GM21381 (cell line): Measurements from ENCODE around the gene EXOSC1.
"Not testable (repeated sequence)": the region's sequence is repeated elsewhere in the genome, so short reads cannot be mapped to it uniquely, and the experiment has no call there.

Experiments
- ATAC-seq: cut with Tn5 transposase; IDR thresholded peaks from one replicate; pipeline ENCODE4 v1.9.1; 2021; ENCODE audit warnings: mild to moderate bottlenecking, moderate library complexity; ENCODE audit not compliant: unreplicated experiment

EXOSC1 gene, protein sequence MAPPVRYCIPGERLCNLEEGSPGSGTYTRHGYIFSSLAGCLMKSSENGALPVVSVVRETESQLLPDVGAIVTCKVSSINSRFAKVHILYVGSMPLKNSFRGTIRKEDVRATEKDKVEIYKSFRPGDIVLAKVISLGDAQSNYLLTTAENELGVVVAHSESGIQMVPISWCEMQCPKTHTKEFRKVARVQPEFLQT

GRCh38 chr10:97445722-97446639 is at the start of gene EXOSC1, which contains the start of gene ZDHHC16:
TSS of gene EXOSC1 (minus strand) at chr10:97446006. CDS start at chr10:97445985, 21 bp downstream.
TSS of gene ZDHHC16 (plus strand) at chr10:97446175. CDS start at chr10:97451676, 5,501 bp downstream.
- ATAC-seq = peak; percentile 95

GRCh38 chr10:97494863-97495506 is 49.2 kb upstream of the EXOSC1 start:
- no peak for ATAC-seq

DNA sequence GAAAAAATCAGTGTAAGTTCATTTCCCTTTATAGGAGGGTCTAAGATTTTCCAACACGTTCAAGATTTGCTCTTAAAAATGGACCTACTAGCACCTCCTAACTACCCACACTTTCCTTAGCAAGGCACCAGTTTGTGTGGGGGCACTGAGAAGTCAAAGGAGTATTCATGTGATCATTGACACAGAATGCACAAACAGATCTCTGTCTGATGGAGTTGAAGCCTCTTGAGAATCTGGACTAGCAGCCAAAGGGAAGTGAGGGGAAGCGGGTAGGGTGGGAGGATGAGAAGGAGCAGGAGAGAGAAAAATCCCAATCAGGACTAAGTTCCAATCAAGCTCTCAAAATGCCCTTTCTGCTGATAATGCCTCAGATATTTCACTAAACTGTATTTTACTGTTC is 48.3 kb upstream of the EXOSC1 start:
- ATAC-seq = no peak

DNA sequence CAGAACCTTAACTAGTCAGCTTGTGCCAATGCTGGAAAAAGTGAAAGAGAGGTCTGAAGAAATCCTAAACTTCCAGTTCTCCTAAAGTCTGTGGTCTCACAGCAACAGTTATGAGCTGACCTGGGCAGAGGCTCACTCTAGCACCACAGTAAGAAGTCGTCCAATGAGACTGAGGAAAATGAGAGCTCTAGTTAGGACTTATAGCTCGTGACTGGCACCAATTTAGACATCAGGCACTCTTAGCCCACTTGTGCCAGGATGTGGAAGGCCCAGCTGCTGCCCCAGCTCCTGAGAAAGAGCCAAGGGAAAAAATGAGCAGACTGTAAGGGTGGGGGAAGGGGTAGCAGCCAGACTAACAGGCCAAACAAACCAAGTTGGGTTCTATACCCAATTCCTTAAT is 44.8 kb upstream of the EXOSC1 start:
- ATAC-seq = no peak

DNA sequence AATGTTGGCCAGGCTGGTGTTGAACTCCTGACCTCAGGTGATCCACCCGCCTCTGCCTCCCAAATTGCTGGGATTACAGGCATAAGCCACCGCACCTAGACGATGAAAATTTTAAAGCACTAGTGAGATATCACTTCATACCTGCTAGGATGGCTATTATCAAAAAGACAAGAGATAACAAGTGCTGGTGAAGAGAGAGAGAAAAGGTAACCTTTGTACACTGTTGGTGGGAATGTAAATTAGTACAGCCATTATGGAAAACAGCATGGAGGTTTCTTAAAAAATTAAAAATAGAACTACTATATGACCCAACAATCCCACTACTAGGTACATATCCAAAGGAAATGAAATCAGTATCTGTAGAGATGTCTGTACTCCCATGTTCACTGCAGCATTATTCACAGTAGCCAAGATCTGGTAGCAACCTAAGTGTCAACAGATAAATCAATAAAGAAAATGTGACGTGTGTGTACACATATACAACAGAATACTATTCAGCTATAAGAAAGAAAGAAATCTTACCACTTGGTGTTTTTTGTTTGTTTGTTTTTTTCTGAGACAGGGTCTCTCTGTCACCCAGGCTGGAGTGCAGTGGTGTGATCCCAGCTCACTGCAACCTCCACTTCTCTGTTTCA is 40.0 kb upstream of the EXOSC1 start:
- ATAC-seq = no peak

DNA sequence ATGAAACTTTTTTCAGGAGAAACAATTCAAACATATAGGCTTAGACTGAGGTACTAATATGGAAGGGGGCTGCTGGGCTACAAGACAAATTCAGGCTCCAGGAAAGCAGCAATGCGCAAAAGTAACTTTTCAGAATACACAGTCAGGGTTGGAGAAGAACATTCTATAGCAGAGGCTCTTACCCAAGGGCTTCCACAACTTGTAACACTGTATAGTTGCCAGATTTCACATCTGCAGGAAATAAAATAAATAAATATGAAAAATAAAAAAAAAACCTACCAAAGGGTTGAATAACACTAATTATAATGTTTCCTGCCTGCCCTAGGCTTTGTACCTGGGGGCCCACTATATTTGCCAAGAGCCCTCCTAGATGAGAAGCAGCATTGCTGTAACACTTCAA is 38.1 kb upstream of the EXOSC1 start:
- ATAC-seq = no peak

- ATAC-seq = no peak
These were observed 37.7 kb upstream of the EXOSC1 start for GRCh38 chr10:97483506-97483905.

- no peak for ATAC-seq
These were observed 36.6 kb upstream of the EXOSC1 start for GRCh38 chr10:97482381-97482780.

DNA sequence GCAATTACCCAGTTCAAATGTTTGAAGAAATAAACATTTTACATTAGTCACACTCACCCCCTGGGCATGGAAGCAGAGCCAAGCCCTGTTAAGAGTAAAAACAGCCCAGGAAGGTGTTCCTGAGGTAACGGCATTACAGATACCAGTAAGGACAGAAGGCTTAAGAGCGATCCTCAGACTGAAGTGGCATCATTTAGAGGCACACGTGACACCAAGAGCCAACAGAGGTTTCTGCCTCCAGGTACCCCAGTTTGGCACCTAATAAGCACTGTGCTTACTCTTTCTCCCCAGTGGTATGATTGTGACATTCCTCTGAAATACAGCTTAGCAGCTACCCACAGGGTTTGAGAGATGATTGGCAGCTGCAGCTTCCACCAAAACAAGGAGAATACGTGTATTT is 35.3 kb upstream of the EXOSC1 start:
- ATAC-seq = no peak

GRCh38 chr10:97479939-97480338 is 34.1 kb upstream of the EXOSC1 start:
- no peak for ATAC-seq

DNA sequence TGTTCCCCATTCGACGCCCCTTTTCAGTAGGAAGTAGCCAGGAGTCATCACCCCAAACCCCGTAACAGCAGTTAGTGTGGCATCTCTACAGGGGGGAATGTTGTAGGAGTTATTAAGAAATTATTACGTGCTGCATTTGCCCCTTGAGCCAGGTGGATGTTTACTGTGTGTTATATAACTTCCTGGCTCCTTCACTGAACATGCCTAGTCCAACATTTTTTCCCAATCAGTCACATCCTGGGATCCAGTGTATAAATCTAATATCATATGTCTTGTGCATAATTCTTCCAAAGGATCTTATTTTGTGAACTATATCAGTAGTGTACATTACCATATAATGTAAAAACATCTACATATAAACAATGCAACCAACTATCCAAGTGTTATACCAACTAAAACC is 33.6 kb upstream of the EXOSC1 start:
- not testable (repeated sequence) for ATAC-seq

DNA sequence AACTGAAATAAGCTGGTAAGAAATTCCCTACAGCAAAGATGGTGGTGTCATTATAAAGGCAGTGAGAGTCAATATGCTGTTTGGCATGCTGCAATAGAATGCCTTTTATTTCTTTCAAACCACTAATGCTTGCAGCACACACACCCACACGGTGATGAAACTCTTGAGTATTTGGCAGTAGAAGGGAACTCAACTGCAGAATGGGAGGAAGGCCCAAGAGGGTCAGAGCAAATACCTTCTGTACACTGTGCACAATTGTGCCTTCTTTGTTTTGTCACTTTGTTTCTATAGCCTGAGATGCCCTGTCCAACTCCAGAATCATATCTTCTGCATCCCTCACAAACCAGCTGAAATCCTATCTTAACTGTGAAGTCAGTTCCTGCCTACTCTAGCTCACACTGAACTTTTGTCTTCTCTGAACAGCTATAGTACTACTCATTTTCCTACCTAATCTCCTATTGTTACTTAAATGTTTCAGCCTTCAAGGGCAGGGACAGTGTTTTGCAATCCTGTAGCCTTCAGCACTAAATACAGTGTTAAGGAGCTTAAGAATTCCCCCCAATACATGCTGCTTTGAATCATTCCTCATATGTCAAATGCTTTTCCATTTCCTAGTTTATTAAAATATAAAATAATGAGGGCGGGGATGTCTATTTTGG is 30.3 kb upstream of the EXOSC1 start:
- no peak for ATAC-seq

DNA sequence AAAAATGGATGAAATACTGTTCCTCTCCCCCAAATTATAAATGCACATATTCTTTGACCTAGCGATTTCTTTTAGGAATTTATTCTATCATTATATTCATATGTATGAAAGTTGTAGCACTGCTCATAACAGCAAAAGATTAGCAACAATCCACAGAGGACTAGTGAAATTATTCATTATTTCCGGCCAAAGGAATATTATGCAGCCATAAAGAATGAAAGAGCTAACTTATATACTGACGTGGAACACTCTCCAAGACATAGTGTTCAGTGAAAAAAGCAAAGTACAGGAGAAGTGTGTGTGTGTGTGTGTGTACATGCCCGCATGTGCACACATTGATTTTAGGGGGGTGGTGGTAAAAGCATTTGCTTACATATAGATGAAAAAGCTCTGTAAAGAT is 29.1 kb upstream of the EXOSC1 start:
- no peak for ATAC-seq

- ATAC-seq = not testable (repeated sequence)
These were observed 23.0 kb upstream of the EXOSC1 start for GRCh38 chr10:97468781-97469180.

- no peak for ATAC-seq
These were observed 22.4 kb upstream of the EXOSC1 start for GRCh38 chr10:97468162-97468561.

- ATAC-seq = no peak
These were observed 20.9 kb upstream of the EXOSC1 start for GRCh38 chr10:97466755-97467154.

GRCh38 chr10:97465982-97466381 is 20.2 kb upstream of the EXOSC1 start:
- ATAC-seq = no peak

DNA sequence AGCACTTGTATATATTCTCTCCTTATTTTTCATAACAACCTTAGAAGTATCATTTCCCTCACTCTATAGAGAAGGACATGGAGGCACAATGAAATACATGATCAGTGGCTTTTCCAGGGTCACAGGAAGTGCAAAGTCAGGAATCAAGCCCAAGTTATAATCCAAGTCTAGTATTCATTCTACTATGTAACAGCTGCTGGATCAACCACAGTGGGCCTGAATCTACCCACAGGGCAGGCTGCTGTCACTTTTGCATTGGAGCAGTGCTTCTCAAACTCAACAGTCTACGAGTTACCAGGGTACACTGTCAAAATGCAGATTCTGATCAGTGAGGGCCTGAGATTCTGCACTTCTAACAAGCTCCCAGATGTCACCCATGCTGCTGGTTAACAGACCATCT is 18.4 kb upstream of the EXOSC1 start:
- ATAC-seq = no peak

DNA sequence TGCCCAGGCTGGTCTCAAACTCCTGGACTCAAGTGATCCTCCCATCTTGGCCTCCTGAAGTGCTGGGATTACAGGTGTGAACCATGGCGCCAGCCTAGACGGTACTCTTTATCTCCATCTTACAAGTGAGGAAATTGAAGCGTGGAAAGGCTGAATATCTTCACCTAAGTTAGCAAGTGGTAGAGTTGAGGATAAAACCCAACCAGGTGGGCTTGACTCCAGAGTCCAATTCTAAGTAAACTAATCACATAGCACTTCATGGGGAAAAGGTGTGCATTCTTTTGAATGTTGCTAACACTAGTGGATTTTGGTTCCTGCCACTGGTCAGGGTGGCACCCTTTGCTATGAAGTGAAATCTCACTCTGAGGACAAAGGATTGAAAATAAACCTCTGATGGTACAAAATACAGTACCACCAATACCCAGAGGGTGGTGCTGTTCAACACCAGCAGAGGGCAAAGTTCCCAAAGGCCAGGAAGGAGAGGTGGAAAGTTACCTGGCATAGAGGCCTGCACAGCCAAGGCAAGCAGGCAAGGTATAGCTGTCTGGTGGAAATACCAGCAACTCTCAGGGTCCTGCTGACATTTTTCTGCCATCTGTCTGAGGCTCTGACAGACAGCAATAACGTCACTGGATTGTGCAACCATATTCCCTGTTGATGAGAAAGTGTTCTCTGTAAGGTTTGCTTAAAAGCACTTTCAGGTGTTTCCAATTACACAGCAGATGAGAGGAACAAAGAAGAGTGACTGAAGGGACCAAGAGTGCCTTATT is 17.7 kb upstream of the EXOSC1 start:
- ATAC-seq = no peak

- no peak for ATAC-seq
These were observed 16.5 kb upstream of the EXOSC1 start for GRCh38 chr10:97462309-97462708.
